HL-60 (cell line): ENCODE results near the gene AQP12A.

ENCODE experiments used
- DNase-seq, 2 experiments: peaks; one replicate each; pipeline ENCODE4 v3.0.0-alpha.2; 2010 to 2020; ENCODE audit warnings: low read depth in 1 of 2, low spot score in 1 of 2
- H3K27ac ChIP-seq: fragments of 250-450 bp; sonication (Bioruptor Pico); replicated peaks from 2 replicates; pipeline ENCODE4 v1.5.1; 2020; ENCODE audit warnings: mild to moderate bottlenecking, moderate library complexity
- H3K27me3 ChIP-seq: fragments of 250-450 bp; sonication (Bioruptor Pico); 2 replicates; pipeline ENCODE4 v1.5.1; 2021; ENCODE audit warnings: mild to moderate bottlenecking, moderate library complexity; ENCODE audit not compliant: insufficient read depth, poor library complexity, severe bottlenecking
- H3K4me3 ChIP-seq: replicated peaks from 2 replicates; pipeline ENCODE4 v1.5.1; 2011; ENCODE audit warnings: mild to moderate bottlenecking, control low read depth, low read length; ENCODE audit not compliant: insufficient read depth
- CTCF ChIP-seq: IDR thresholded peaks from one replicate; pipeline ENCODE4 v1.5.1; 2011; ENCODE audit warnings: low read length, control low read depth, inconsistent platforms; ENCODE audit not compliant: insufficient read depth
- GABPA ChIP-seq: IDR thresholded peaks from 2 replicates; pipeline ENCODE4 v1.6.1; 2012; ENCODE audit warnings: low read depth
- POLR2AphosphoS5 ChIP-seq: IDR thresholded peaks from 2 replicates; pipeline ENCODE4 v1.6.1; 2012; ENCODE audit warnings: low read depth
- REST ChIP-seq: IDR thresholded peaks from 2 replicates; pipeline ENCODE4 v1.6.1; 2012; ENCODE audit warnings: low read depth; ENCODE audit not compliant: insufficient replicate concordance
- SPI1 ChIP-seq: IDR thresholded peaks from 2 replicates; pipeline ENCODE4 v1.6.1; 2012; ENCODE audit warnings: low read depth, mild to moderate bottlenecking, borderline replicate concordance

AQP12A gene

GRCh38 chr2:240717681-240718581 lies 26.3 kb downstream of the AQP12A start:
- TF ChIP-seq POLR2AphosphoS5, result no peak
- no peak for TF ChIP-seq SPI1
- TF ChIP-seq REST, result no peak
- no peak for TF ChIP-seq GABPA
- no peak for TF ChIP-seq CTCF

GRCh38 chr2:240718896-240719490 lies 27.3 kb downstream of the AQP12A start:
- TF ChIP-seq POLR2AphosphoS5, result no peak
- no peak for TF ChIP-seq CTCF
- no peak for TF ChIP-seq SPI1
- no peak for TF ChIP-seq GABPA
- no peak for TF ChIP-seq REST
- Histone ChIP-seq H3K4me3 (no peak overlapping the region), H3K27me3 (no peaks in the 10 kb centered on the region), H3K27ac (no peak overlapping the region)
- no peak for DNase-seq

More at GRCh38 chr2:240717681-240718581, 26.3 kb downstream of the AQP12A start:
- Histone ChIP-seq H3K27ac (no peak overlapping the region), H3K27me3 (no peaks in the 10 kb centered on the region), H3K4me3 (no peak overlapping the region)
- no peak for DNase-seq

- TF ChIP-seq POLR2AphosphoS5, result no peak
- TF ChIP-seq GABPA, result no peak
- TF ChIP-seq SPI1, result no peak
- TF ChIP-seq CTCF, result no peak
- no peak for TF ChIP-seq REST
- no peaks in the 10 kb centered on the region for H3K27me3 ChIP-seq
Measured at GRCh38 chr2:240719676-240720545, 28.2 kb downstream of the AQP12A start.

More at GRCh38 chr2:240719676-240720545, 28.2 kb downstream of the AQP12A start:
- no peak overlapping the region for H3K4me3 ChIP-seq
- no peak for DNase-seq
- no peak overlapping the region for H3K27ac ChIP-seq
